GM19397 (cell line): ENCODE data around the gene ZNF593.

Experiments used
- ATAC-seq: cut with Tn5 transposase; IDR thresholded peaks from one replicate; pipeline ENCODE4 v1.9.1; 2021; ENCODE audit warnings: mild to moderate bottlenecking, moderate library complexity; ENCODE audit not compliant: unreplicated experiment

ZNF593 gene

DNA sequence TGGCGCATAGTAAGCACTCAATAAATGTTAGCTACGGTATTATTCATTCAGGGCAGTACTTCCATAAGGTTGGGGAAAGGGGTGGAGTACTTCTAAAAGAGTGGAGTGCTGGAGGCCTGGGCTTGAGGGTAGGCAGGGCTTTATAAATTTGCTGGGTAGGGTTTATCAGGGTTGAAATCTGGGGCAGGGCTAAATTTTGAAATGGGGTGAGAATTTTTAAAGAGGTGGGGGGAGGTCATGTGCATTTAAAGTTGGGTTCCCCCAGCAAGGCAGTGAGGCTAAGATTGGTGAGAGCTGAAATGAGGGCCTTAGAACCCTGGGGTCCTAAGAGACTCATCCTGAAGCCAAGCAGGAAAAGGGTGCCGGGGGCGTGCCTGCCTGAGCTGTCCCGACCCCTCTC is 30.7 kb downstream of the ZNF593 start:
- no peak for ATAC-seq

DNA sequence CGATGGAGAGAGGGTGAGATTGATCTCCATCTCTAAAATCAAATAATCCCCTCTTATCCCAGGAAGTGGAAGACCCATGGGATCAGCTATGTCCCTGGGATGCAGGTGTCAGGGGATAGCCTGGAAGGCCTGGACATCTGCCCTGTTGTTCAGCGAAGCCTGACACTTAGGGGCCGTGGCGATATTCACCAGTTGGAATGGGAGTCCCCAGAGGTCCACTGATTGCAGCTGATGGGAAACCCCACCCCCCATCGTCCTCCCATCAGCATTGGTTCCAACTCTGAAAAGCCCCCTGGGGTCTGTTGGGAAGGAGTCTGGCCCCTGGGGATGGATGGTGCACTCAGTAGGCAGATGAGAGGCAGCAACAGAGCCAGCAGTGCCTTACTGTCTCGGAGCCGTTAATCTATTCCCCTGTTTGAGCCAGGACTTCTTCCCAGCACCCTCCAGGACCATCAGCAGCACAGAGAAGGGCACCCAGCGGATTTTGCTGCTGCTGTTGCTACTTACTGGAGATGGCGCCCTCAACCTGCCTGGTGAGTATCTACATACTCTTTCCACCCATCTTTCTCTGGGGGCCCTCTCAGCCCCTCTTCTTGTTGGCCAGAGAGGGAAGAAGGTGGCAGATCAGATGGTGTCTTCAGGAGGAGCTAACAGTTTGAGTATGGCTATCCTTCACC is 34.1 kb downstream of the ZNF593 start:
- no peak for ATAC-seq

DNA sequence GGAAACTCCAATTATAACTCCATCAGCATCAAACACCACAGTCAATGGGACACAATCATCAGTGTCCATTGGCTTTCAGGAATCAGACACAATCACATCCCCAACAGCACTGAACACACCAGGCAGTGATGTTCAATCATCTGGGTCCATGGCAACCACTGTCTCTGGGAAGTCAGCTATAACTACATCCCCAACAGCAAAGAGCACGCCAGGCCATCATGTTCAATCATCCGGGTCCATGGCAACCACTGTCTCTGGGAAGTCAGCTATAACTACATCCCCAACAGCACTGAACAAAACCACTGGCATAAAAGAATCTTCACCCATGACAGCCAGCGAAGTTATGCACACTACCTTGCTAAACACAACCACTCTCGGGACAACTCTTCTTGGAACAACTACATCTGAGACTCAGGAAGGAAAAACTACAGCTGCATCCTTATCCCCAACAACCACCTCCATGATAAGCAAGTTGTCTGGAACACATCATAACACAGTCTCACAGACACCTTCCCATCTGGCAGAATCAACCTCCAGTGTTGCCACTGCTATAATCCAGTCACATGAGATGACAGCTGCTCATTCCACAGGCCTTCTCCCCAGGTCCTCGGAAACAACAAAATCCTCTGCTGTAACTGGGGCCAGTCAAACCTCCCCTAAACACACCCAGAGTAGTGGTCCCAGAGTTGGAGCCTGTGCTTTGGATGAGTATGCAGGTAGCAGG is 40.6 kb downstream of the ZNF593 start:
- no peak for ATAC-seq

DNA sequence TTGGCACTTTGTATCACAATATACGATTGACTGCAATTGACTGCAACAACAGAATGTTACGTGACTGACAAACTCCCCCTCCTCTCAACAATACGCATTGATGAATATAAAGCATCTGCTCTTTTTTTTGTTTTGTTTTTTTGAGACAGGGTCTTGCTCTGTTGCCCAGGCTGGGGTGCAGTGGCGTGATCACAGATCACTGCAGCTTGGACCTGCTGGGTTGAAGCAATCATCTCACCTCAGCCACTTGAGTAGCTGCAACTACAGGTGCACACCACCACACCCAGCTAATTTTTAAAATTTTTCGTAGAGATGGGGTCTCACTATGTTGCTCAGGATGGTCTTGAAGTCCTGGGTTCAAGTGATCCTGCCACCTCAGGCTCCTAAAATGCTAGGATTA is 43.0 kb downstream of the ZNF593 start:
- ATAC-seq = no peak

DNA sequence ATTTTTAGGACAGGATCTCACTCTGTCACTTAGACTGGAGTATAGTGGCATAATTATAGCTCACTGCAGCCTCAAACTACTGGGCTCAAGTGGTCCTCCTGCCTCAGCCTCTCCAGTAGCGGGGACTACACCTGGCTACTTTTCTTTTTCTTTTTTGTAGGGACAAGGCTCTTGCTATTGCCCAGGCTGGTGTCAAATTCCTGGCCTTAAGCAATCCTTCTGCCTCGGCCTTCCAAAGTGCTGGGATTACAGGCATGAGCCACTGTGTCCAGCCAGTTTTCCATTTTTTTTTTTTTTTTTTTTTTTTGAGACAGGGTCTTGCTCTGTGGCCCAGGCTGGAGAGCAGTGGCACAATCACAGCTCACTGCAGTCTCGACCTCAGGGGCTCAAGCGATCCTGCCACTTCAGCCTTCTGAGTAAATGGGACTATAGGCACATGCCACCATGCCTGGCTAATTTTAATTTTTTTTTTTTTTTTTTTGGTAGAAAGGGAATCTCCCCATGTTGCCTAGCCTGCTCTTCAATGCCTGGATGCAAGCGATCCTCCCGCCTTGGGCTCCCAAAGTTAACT is 43.7 kb downstream of the ZNF593 start:
- no peak for ATAC-seq

DNA sequence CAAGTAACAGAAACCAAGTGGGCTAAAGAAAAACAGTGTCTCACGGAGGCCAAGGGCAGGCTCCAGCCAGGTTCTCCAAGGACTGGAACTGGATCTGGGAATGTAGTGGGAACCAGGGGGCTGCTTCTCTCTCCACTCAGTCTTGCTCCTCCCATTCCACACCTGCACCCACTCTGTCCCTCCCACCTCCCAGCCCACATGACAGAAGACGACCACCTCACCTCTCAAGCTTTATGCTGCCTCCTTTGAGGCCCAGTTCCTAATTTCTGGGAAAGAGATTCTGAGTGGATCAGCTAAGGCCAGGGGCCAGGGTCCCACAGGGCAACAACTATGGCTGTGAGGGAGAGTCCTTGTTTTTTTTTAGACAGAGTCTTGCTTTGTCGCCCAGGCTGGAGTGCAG is 45.5 kb downstream of the ZNF593 start:
- ATAC-seq = no peak

DNA sequence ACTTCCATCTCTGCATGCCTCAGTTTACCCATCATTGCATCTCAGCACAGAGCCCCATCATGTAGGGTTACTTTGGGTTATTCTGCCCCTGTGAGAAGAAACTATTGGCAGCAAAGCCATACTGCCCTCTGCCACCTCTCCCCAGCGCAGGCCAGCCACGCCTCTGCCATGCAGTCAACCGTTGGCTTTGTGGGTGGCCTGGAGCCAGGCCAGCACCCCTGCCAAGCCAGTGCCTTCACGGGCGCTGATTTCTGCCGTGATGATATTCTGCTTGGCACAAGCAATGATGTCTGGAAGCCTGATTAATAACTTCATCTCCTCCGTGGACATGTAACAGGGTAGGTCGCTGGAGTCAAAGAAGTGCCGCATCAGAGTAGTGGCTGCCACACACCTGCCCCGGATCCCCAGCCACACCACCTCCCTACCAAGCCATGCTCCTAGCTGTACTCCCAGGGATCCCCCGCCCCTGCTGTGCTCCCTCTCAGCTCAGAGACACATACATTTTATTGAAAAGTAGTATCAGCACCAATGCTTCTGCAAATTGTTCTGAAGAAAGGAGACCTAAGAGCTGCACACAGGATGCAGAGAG is 49.3 kb downstream of the ZNF593 start:
- ATAC-seq = no peak
